ENCODE results near the gene WNT2B. TPM values are rescaled to one million over a fixed set of nuclear protein-coding genes. Genes with fewer than 3 reads are reported as not detected.

The WNT2B gene
- total and polyA plus RNA-seq, 2 donors (not counting 3 experiments of a cell fraction or from before 2014, with no cell fraction given): 1.5 to 3.6 TPM

DNA sequence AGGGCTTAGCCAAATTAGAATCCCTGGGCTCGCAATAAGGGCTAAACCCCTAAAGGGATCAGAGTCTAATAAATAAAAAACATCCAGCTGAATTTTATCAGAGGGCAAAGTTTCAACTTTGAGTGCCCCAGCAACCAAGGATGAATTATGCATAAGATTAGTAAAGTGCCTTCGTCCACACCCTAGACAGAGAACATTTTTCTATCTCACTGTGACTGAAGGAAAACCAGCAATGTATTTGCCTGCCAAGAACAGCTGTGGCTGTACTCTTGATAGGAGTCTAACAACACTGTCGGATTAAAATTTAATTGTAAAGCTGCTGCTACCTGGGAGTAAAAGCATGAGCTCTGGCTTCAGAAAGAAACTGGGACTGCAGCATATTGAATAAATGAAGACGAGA lies 23.3 kb downstream of the WNT2B start:
- DNase-seq (ENCODE audit: low read depth, low spot score) (no peak), FAIRE-seq (no peak)
- Histone ChIP-seq H3K4me1 (ENCODE audit: control insufficient read depth, extremely low read depth, insufficient read depth, low read length) (no peaks in the 10 kb centered on the region), H3K9me3 (replicated peaks; ENCODE audit: control insufficient read depth, insufficient read depth, low read length) (no peaks in the 10 kb centered on the region), H3K4me3 (replicated peaks in 1 of 3; ENCODE audit: insufficient read depth in 1 of 3, low read depth in 1 of 3, low read length in 3 of 3) (no peak overlapping the region), H2AFZ (ENCODE audit: low read depth, low read length) (no peak overlapping the region), H4K20me1 (replicated peaks; ENCODE audit: control insufficient read depth, extremely low read depth, insufficient read depth, low read length) (no peaks in the 10 kb centered on the region), H3K27ac (ENCODE audit: insufficient read depth, low read depth, low read length) (no peak overlapping the region), H3K79me2 (ENCODE audit: control insufficient read depth, insufficient read depth, low read length) (no peaks in the 10 kb centered on the region), H3K9me1 (replicated peaks; ENCODE audit: control insufficient read depth, extremely low read depth, insufficient read depth, low read length) (no peaks in the 10 kb centered on the region), H3K9ac (replicated peaks; ENCODE audit: extremely low read depth, insufficient read depth, low read length) (no peak overlapping the region), H3K36me3 (ENCODE audit: control insufficient read depth in 2 of 2, extremely low read depth in 1 of 2, insufficient read depth in 2 of 2, low read length in 2 of 2) (no peaks in the 10 kb centered on the region), H3K27me3 (ENCODE audit: control insufficient read depth in 2 of 2, insufficient read depth in 2 of 2, low read length in 2 of 2) (no peaks in the 10 kb centered on the region), H3K4me2 (ENCODE audit: insufficient read depth, low read length) (no peak overlapping the region)
- TF ChIP-seq GATA2 (IDR thresholded peaks at IDR 0.05; ENCODE audit: insufficient read depth, insufficient read length, low read depth, low read length): no peak
- TF ChIP-seq FOS (IDR thresholded peaks at IDR 0.05; ENCODE audit: borderline replicate concordance, insufficient read depth, low read length): no peak
- TF ChIP-seq EZH2 (IDR thresholded peaks at IDR 0.05; ENCODE audit: borderline replicate concordance, low read depth, low read length, severe bottlenecking): no peak
- no peak for TF ChIP-seq MYC (IDR thresholded peaks at IDR 0.05; ENCODE audit: low read depth, low read length)
- no peak for TF ChIP-seq JUN (IDR thresholded peaks at IDR 0.05; ENCODE audit: borderline replicate concordance, insufficient read depth, insufficient read length, low read depth)
- TF ChIP-seq CTCF (IDR thresholded peaks at IDR 0.05; ENCODE audit: extremely low read depth in 1 of 2, insufficient read depth in 1 of 2, low read depth in 1 of 2, low read length in 2 of 2): no peak
- no peak for TF ChIP-seq POLR2AphosphoS5 (IDR thresholded peaks at IDR 0.05; ENCODE audit: insufficient read depth, low read depth, low read length)
- TF ChIP-seq, protein P1, sequence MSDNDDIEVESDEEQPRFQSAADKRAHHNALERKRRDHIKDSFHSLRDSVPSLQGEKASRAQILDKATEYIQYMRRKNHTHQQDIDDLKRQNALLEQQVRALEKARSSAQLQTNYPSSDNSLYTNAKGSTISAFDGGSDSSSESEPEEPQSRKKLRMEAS (IDR thresholded peaks at IDR 0.05; ENCODE audit: insufficient read depth, insufficient read length): no peak
- no peak for TF ChIP-seq POLR2A (IDR thresholded peaks at IDR 0.05; ENCODE audit: low read depth, low read length)
- BruUV-seq (replicated peaks): no TSS peak
- ChIA-PET POLR2A (no interaction called here), CTCF (interaction anchor here (0.9 to 2.1 kb wide), 3 partner anchors 10 to 30 kb away, joined by 4 to 9 read pairs (median 4); partner anchors contain the start of gene WNT2B)
- dilution Hi-C loops (cut with MboI; ENCODE audit: extremely low pct_ligation_motif_present, low sequenced_read_pairs) (no loop called here), intact Hi-C loops (cut with micrococcal nuclease) (no loop called here)
